Prostate gland (tissue), 2 donors: ENCODE results near the gene HOXA3. TPM values are rescaled to one million over a fixed set of nuclear protein-coding genes. Genes with fewer than 3 reads are reported as not detected.

ENCODE experiments used
- DNase-seq: peaks from one replicate; pipeline ENCODE4 v3.0.0-alpha.2; 2019; ENCODE audit warnings: low spot score
- H3K27ac ChIP-seq, 2 donors: fragments of 200-600 bp; sonication (generic); 2 replicates each; pipeline ENCODE4 v1.5.1; 2017 to 2019
- H3K27me3 ChIP-seq: fragments of 200-600 bp; sonication (generic); replicated peaks from 2 replicates; pipeline ENCODE4 v1.5.1; 2019; ENCODE audit not compliant: insufficient read depth
- H3K36me3 ChIP-seq, 2 donors: fragments of 200-600 bp; sonication (generic); 1 replicate in 1 of 2; 2 replicates in 1 of 2; pipeline versions ENCODE4 v1.5.1 to v1.8.1; 2017 to 2019
- H3K4me1 ChIP-seq: fragments of 200-600 bp; sonication (generic); replicated peaks from 2 replicates; pipeline ENCODE4 v1.5.1; 2019
- H3K4me3 ChIP-seq, 2 donors: fragments of 200-600 bp; sonication (generic); 2 replicates each; pipeline ENCODE4 v1.5.1; 2017 to 2019
- H3K9me3 ChIP-seq: fragments of 200-600 bp; sonication (generic); 2 replicates; pipeline ENCODE4 v1.5.1; 2017
- CTCF ChIP-seq, 4 experiments: fragments of 200-600 bp in 2 of 4; fragments of 450-650 bp in 2 of 4; sonication (generic) in 2 of 4; IDR thresholded peaks; 1 replicate in 3 of 4; 2 replicates in 1 of 4; pipeline ENCODE4 v1.5.1; 2016 to 2019; ENCODE audit warnings: antibody characterized with exemption in 4 of 4, mild to moderate bottlenecking in 2 of 4, moderate library complexity in 2 of 4
- POLR2A ChIP-seq: fragments of 450-650 bp; IDR thresholded peaks from one replicate; pipeline ENCODE4 v1.6.1; 2016; ENCODE audit warnings: antibody characterized with exemption, mild to moderate bottlenecking
- POLR2AphosphoS5 ChIP-seq: sonication (generic); formaldehyde crosslinking; IDR thresholded peaks from one replicate; pipeline ENCODE4 v1.6.1; 2017; ENCODE audit warnings: antibody characterized with exemption
- WGBS: methylation state at CpG from one replicate; pipeline ENCODE4 v1.1.5; 2018; 5-methylcytosine and 5-hydroxymethylcytosine counted together
- intact Hi-C: fragments of 100-400 bp; cut with DNase I; formaldehyde crosslinking; loops from one replicate; pipeline ENCODE4 v1.14.2; 2022
- total RNA-seq, 2 donors: library from RNA; depleted of rRNA; stranded (reverse); fragments of >200 nt; gene quantifications; one replicate each; pipeline ENCODE4 v1.1.0, GENCODE V29; 2016

HOXA3 gene
- total RNA-seq, 2 donors from 2014 or later, result 2.8 to 3.1 TPM

DNA sequence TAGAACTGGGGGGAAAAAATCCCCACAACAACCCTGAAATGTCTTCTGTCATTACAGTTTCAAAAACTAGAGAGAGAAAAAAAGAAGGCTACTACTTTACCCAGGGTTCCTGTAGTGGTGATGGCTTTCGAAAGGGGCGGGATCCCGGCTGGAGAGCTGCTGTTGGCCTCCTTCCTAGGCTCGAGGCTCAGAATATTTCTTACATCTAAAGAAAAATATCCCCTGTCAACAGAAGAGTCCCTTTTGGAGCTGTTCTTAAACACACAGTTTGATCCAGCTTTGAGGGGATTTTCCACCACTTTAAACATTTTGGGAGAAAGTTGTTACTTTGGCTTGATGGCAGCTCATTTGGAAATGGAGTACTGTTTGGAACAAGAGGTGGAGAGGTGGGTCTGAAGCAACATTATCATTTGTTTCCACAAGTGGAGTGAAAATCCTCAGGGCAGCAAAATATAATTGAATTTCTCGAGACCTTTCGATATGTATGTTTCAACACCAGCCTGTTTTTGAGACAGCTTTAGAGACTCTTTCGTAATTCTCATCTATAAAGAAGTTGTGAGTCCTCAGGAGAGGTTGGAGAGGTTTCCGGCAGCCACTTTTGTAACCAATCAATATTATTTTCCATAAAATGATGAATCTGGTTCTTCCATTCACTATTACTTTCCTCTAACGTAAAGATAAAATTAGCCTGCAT lies 42.5 kb upstream of the HOXA3 start:
- DNase-seq, result peak; percentile 54
- Histone ChIP-seq H3K27me3 (no peaks in the 10 kb centered on the region), H3K36me3 (no peaks in the 10 kb centered on the region), H3K4me1 (peaks cover 9% of the 10 kb centered on the region), H3K9me3 (no peaks in the 10 kb centered on the region), H3K27ac (peak overlapping the region; percentile 96 to 97), H3K4me3 (peak overlapping the region; percentile 76 to 81)
- intact Hi-C loops, result loop anchor here (5.0 kb wide), 3 partner anchors 547 to 902 kb away; partner anchors contain the start of gene TAX1BP1
- TF ChIP-seq POLR2AphosphoS5, result peak; percentile 8
- TF ChIP-seq POLR2A, result no peak
- no peak for TF ChIP-seq CTCF (IDR thresholded peaks at IDR 0.05)
- WGBS, result 7% methylated on average over 9 of the region's 9 CpGs

DNA sequence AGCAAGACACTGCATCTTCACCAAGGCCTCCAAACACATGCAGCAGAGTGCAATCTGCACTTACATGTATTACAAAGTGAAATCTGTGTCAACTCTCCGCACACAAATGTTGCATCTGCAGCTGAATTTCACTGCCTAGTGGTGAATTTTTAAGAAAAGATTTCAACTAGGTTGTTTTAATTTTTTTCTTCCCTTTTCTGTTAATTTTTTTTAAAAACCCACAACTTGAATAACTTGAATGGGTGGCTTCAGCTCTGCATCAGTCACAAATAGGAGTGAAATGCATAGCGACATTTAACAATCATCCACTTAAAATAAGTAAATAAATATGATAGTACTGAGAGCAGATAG lies 41.6 kb upstream of the HOXA3 start:
- peak overlapping the region; percentile 96 to 97 for H3K27ac ChIP-seq

GRCh38 chr7:27193335-27194001 lies 41.1 kb upstream of the HOXA3 start:
- Histone ChIP-seq H3K27me3 (no peaks in the 10 kb centered on the region), H3K4me1 (peaks cover 16% of the 10 kb centered on the region), H3K27ac (peak overlapping the region; percentile 96 to 97), H3K36me3 (no peaks in the 10 kb centered on the region), H3K9me3 (no peaks in the 10 kb centered on the region), H3K4me3 (peak overlapping the region; percentile 76 to 81)
- intact Hi-C loops, result no loop called here
- no peak for TF ChIP-seq POLR2AphosphoS5
- no peak for TF ChIP-seq POLR2A
- no peak for TF ChIP-seq CTCF (IDR thresholded peaks at IDR 0.05)
- DNase-seq, result peak; percentile 33
- WGBS, result 5% methylated on average over 29 of the region's 29 CpGs

More for the DNA sequence above, 41.6 kb upstream of the HOXA3 start:
- no peaks in the 10 kb centered on the region for H3K27me3 ChIP-seq
- no peak for DNase-seq
- whole genome bisulfite sequencing, result 2% methylated on average over 2 of the region's 2 CpGs
- H3K9me3 ChIP-seq, result no peaks in the 10 kb centered on the region
- no peaks in the 10 kb centered on the region for H3K36me3 ChIP-seq
- intact Hi-C loops, result no loop called here
- TF ChIP-seq CTCF (IDR thresholded peaks at IDR 0.05) (no peak), POLR2AphosphoS5 (peak; percentile 23)
- H3K4me1 ChIP-seq, result peaks cover 16% of the 10 kb centered on the region
- H3K4me3 ChIP-seq, result peak overlapping the region; percentile 76 to 81

DNA sequence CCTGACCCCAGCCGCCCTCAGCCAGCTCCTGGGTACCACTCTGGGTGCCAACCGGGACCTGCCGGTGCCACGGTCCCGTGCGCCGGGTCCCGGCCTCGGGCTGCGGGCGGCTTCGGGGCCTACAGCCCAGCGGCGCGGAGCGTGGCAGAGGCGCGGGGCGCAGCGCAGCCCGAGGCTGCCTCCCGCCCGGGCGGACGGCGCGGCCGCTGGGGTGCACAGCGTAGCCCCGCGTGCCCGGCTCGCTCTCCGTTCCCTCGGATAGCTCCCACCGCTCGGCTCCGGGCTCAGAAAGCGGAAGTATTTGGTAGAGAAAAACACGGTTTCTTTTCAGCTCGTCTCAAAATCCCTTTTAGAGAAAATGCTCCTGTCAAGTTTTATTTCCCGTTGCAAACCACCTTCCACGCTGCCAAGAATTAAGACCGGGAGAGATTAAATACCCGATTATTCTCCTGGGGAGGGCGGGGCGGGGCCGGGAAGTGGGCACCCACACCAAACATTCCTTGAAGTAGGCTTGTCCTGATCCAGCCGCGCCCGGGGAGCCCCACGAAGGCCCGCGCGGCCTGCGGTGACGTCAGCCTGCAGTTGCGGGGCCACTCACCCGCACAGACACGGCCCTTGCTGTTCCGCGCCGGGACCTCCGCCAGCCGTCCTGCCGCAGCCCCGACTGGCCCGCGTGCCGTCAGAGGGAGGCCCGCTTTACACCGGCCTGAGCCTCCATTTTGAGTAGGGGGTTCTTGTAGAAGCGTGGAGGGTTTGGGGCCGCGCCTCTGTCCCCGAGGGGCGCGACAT lies 40.4 kb upstream of the HOXA3 start:
- WGBS, result under 1% methylated on average over 41 of the region's 78 CpGs
- H3K4me1 ChIP-seq, result peaks cover 16% of the 10 kb centered on the region
- no peaks in the 10 kb centered on the region for H3K27me3 ChIP-seq
- peak; percentile 55 for DNase-seq
- H3K9me3 ChIP-seq, result no peaks in the 10 kb centered on the region
- TF ChIP-seq POLR2AphosphoS5, result peak; percentile 27
- no peak for TF ChIP-seq CTCF (IDR thresholded peaks at IDR 0.05)
- H3K27ac ChIP-seq, result peak overlapping the region; percentile 96 to 97
- peak overlapping the region; percentile 76 to 81 for H3K4me3 ChIP-seq
- intact Hi-C loops, result no loop called here
- H3K36me3 ChIP-seq, result no peaks in the 10 kb centered on the region
